ENCODE measurements around the gene MSL1.

MSL1 gene

GRCh38 chr17:40158438-40159013, 36.8 kb downstream of the MSL1 start:
- TF ChIP-seq TOX (CRISPR knock-in tag; IDR thresholded peaks at IDR 0.05; ENCODE audit: borderline replicate concordance) (no peak), ESRRG (CRISPR knock-in tag; IDR thresholded peaks at IDR 0.05) (no peak), ZNF8 (CRISPR knock-in tag; IDR thresholded peaks at IDR 0.05) (no peak), CSRNP3 (CRISPR knock-in tag; IDR thresholded peaks at IDR 0.05) (no peak), PPARA (CRISPR knock-in tag; IDR thresholded peaks at IDR 0.05; ENCODE audit: borderline replicate concordance) (no peak), SNAI2 (CRISPR knock-in tag; IDR thresholded peaks at IDR 0.05) (no peak), GLIS3 (CRISPR knock-in tag; IDR thresholded peaks at IDR 0.05) (no peak), CSDC2 (CRISPR knock-in tag; IDR thresholded peaks at IDR 0.05) (no peak), RARB (CRISPR knock-in tag; IDR thresholded peaks at IDR 0.05) (no peak), ZC3H10 (CRISPR knock-in tag; IDR thresholded peaks at IDR 0.05) (no peak), BACH2 (CRISPR knock-in tag; IDR thresholded peaks at IDR 0.05; ENCODE audit: borderline replicate concordance) (no peak)
- TF ChIP-seq, protein P1, sequence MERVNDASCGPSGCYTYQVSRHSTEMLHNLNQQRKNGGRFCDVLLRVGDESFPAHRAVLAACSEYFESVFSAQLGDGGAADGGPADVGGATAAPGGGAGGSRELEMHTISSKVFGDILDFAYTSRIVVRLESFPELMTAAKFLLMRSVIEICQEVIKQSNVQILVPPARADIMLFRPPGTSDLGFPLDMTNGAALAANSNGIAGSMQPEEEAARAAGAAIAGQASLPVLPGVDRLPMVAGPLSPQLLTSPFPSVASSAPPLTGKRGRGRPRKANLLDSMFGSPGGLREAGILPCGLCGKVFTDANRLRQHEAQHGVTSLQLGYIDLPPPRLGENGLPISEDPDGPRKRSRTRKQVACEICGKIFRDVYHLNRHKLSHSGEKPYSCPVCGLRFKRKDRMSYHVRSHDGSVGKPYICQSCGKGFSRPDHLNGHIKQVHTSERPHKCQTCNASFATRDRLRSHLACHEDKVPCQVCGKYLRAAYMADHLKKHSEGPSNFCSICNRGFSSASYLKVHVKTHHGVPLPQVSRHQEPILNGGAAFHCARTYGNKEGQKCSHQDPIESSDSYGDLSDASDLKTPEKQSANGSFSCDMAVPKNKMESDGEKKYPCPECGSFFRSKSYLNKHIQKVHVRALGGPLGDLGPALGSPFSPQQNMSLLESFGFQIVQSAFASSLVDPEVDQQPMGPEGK (CRISPR knock-in tag; IDR thresholded peaks at IDR 0.05; ENCODE audit: borderline replicate concordance), result no peak
- TF ChIP-seq, protein P2, sequence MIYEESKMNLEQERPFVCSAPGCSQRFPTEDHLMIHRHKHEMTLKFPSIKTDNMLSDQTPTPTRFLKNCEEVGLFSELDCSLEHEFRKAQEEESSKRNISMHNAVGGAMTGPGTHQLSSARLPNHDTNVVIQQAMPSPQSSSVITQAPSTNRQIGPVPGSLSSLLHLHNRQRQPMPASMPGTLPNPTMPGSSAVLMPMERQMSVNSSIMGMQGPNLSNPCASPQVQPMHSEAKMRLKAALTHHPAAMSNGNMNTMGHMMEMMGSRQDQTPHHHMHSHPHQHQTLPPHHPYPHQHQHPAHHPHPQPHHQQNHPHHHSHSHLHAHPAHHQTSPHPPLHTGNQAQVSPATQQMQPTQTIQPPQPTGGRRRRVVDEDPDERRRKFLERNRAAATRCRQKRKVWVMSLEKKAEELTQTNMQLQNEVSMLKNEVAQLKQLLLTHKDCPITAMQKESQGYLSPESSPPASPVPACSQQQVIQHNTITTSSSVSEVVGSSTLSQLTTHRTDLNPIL (CRISPR knock-in tag; IDR thresholded peaks at IDR 0.05; ENCODE audit: low read depth), result no peak
- TF ChIP-seq, protein P3, sequence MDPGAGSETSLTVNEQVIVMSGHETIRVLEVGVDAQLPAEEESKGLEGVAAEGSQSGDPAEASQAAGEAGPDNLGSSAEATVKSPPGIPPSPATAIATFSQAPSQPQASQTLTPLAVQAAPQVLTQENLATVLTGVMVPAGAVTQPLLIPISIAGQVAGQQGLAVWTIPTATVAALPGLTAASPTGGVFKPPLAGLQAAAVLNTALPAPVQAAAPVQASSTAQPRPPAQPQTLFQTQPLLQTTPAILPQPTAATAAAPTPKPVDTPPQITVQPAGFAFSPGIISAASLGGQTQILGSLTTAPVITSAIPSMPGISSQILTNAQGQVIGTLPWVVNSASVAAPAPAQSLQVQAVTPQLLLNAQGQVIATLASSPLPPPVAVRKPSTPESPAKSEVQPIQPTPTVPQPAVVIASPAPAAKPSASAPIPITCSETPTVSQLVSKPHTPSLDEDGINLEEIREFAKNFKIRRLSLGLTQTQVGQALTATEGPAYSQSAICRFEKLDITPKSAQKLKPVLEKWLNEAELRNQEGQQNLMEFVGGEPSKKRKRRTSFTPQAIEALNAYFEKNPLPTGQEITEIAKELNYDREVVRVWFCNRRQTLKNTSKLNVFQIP (CRISPR knock-in tag; IDR thresholded peaks at IDR 0.05; ENCODE audit: borderline replicate concordance, low read depth), result no peak

DNA sequence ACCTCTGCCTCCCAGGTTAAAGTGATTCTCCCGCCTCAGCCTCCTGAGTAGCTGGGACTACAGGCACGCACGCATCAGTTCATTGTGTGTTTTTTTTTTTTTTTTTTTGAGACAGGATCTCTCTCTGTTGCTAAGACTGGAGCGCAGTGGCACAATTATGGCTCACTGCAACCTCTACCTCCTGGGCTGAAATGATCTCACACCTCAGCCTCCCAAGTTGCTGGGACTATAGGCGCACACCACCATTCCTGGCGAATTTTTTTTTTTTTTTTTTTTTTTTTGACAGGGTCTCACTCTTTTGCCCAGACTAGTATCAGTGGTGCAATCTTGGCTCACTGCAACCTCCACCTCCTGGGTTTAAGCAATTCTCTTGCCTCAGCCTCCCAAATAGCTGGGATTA, 37.7 kb downstream of the MSL1 start:
- TF ChIP-seq RARB (CRISPR knock-in tag; IDR thresholded peaks at IDR 0.05), result no peak
- TF ChIP-seq TSHZ2 (CRISPR knock-in tag; IDR thresholded peaks at IDR 0.05), result no peak
- TF ChIP-seq ZNF70 (CRISPR knock-in tag; IDR thresholded peaks at IDR 0.05), result no peak
- ATAC-seq, result no peak

More at GRCh38 chr17:40158438-40159013, 36.8 kb downstream of the MSL1 start:
- no peak for ATAC-seq

DNA sequence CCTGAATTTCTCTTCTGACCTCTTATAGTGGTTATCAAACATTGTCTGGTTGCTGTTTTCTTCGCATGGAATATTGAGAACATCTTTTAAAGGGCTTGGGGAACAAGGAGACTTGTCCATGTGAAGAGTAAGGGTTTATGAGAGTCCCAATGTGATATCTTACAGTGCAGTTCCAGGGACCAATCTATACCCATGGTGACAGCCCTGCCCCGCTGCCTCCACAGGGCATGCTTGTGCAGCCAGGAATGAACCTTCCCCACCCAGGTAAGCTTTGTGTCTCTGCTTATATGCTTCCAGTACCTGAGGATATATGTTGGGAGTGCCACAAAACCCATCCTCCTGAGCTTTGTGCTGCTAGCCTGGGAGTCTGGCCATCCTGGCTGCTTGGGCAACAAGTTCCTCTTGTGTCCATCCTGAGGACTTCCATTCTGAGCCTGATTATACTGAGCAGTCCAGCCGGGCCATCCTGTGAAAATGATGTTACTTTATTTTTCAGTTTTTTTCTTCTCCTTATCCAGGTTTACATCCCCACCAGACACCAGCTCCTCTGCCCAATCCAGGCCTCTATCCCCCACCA, 46.0 kb downstream of the MSL1 start:
- ATAC-seq, result no peak; the same call in 1 of the 3 replicates
- TF ChIP-seq SNAI2 (CRISPR knock-in tag; IDR thresholded peaks at IDR 0.05) (no peak), CSDC2 (CRISPR knock-in tag; IDR thresholded peaks at IDR 0.05) (no peak), ISL1 (CRISPR knock-in tag; IDR thresholded peaks at IDR 0.05) (no peak), ZFP3 (CRISPR knock-in tag; IDR thresholded peaks at IDR 0.05) (no peak), BACH2 (CRISPR knock-in tag; IDR thresholded peaks at IDR 0.05; ENCODE audit: borderline replicate concordance) (no peak), ZNF565 (CRISPR knock-in tag; conservative IDR thresholded peaks at IDR 0.05; ENCODE audit: low read depth) (no peak), ZC3H10 (CRISPR knock-in tag; IDR thresholded peaks at IDR 0.05) (no peak), ARNTL (CRISPR knock-in tag; IDR thresholded peaks at IDR 0.05; ENCODE audit: borderline replicate concordance, low read depth) (no peak), RARB (CRISPR knock-in tag; IDR thresholded peaks at IDR 0.05) (no peak), TSHZ2 (CRISPR knock-in tag; IDR thresholded peaks at IDR 0.05) (no peak), ESRRG (CRISPR knock-in tag; IDR thresholded peaks at IDR 0.05) (no peak), ZNF70 (CRISPR knock-in tag; IDR thresholded peaks at IDR 0.05) (no peak), GLIS3 (CRISPR knock-in tag; IDR thresholded peaks at IDR 0.05) (no peak)
- TF ChIP-seq, protein P3 (CRISPR knock-in tag; IDR thresholded peaks at IDR 0.05; ENCODE audit: borderline replicate concordance, low read depth), result no peak
- TF ChIP-seq, protein P2 (CRISPR knock-in tag; IDR thresholded peaks at IDR 0.05; ENCODE audit: low read depth), result no peak
